CD4-positive, alpha-beta T cell treated with Interleukin-6 for 4 hours (primary cell): Measurements from ENCODE around the gene C12orf57.

Source experiments
- DNase-seq: peaks from one replicate; pipeline ENCODE4 v3.0.0-alpha.2; 2020; ENCODE audit warnings: mixed read lengths

C12orf57 gene

GRCh38 chr12:6966351-6966750 lies 22.5 kb downstream of the C12orf57 start:
- DNase-seq, result no peak

- DNase-seq, result no peak
Observed at GRCh38 chr12:6967651-6968100, 23.9 kb downstream of the C12orf57 start.

GRCh38 chr12:6968426-6968825 lies 24.6 kb downstream of the C12orf57 start:
- DNase-seq, result no peak

GRCh38 chr12:6970096-6970527 lies 26.3 kb downstream of the C12orf57 start:
- no peak for DNase-seq

- DNase-seq, result no peak
Observed at GRCh38 chr12:6974180-6974579, 30.4 kb downstream of the C12orf57 start.

GRCh38 chr12:6975297-6976032 lies 31.6 kb downstream of the C12orf57 start:
- DNase-seq, result no peak

GRCh38 chr12:6977653-6978052 lies 33.8 kb downstream of the C12orf57 start:
- DNase-seq, result no peak

GRCh38 chr12:6978188-6978587 lies 34.4 kb downstream of the C12orf57 start:
- no peak for DNase-seq

- no peak for DNase-seq
Observed at GRCh38 chr12:6978611-6979011, 34.8 kb downstream of the C12orf57 start.

- DNase-seq, result no peak
Observed at GRCh38 chr12:6979021-6979420, 35.2 kb downstream of the C12orf57 start.

- no peak for DNase-seq
Observed at GRCh38 chr12:6979453-6979852, 35.6 kb downstream of the C12orf57 start.

GRCh38 chr12:6980075-6980474 lies 36.3 kb downstream of the C12orf57 start:
- DNase-seq, result no peak

- no peak for DNase-seq
Observed at GRCh38 chr12:6980740-6981139, 36.9 kb downstream of the C12orf57 start.

GRCh38 chr12:6981152-6982052 lies 37.6 kb downstream of the C12orf57 start:
- no peak for DNase-seq

GRCh38 chr12:6982532-6982931 lies 38.7 kb downstream of the C12orf57 start:
- DNase-seq, result no peak

- no peak for DNase-seq
Observed at GRCh38 chr12:6987956-6988553, 44.2 kb downstream of the C12orf57 start.
